SH-SY5Y (cell line): Measurements from ENCODE around the gene ENGASE.

Experiments
- GATA2 ChIP-seq: IDR thresholded peaks from 2 replicates; pipeline ENCODE4 v1.6.1; 2011; ENCODE audit warnings: mild to moderate bottlenecking, low read depth, low read length
- GATA3 ChIP-seq: IDR thresholded peaks from 2 replicates; pipeline ENCODE4 v1.6.1; 2011; ENCODE audit warnings: low read depth, mild to moderate bottlenecking, low read length, moderate library complexity

DNA sequence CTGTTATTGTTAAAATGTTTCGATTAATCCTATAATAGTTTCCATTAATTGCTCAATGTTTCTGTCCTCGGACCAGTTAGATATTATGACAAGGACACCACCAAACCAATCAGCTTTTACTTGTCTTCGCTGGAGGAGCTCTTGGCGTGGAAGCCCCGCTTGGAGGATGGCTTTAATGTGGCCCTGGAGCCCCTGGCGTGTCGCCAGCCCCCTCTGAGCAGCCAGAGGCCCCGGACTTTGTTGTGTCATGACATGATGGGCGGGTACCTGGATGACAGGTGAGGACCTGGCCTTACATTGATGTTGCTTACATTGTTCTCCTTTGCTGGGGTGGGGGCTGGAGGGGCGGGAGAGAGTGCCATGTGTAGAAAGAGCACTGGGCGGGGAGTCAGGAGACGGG lies 3.0 kb downstream of the ENGASE start:
- no peak for TF ChIP-seq GATA2
- TF ChIP-seq GATA3 = no peak
